GM13976 (cell line): ENCODE data around the gene RASL11A.
"Not testable (repeated sequence)": the region's sequence is repeated elsewhere in the genome, so short reads cannot be mapped to it uniquely, and the experiment has no call there.

Source experiments
- DNase-seq: peaks from one replicate; pipeline ENCODE4 v3.0.0; 2012; ENCODE audit warnings: low spot score
- in situ Hi-C: fragments of 300-500 bp; cut with MboI; formaldehyde crosslinking; loops from one replicate; pipeline ENCODE4 v1.12.0; 2022; ENCODE audit warnings: low sequenced_read_pairs, mixed read lengths, inconsistent platforms; ENCODE audit not compliant: unreplicated experiment
- TF ChIP-seq, protein P1 (sequence below): IDR thresholded peaks from 2 replicates; pipeline ENCODE4 v1.5.1; 2012; ENCODE audit warnings: borderline replicate concordance, mild to moderate bottlenecking; ENCODE audit not compliant: insufficient read depth; ENCODE audit errors: extremely low read depth, missing control alignments, control extremely low read depth

The RASL11A gene, protein sequence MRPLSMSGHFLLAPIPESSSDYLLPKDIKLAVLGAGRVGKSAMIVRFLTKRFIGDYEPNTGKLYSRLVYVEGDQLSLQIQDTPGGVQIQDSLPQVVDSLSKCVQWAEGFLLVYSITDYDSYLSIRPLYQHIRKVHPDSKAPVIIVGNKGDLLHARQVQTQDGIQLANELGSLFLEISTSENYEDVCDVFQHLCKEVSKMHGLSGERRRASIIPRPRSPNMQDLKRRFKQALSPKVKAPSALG

GRCh38 chr13:27270594-27271520, at the start of gene RASL11A:
TSS of gene RASL11A (plus strand) at chr13:27270830. CDS start at chr13:27270945, 115 bp downstream.
- DNase-seq, result peak; percentile 90
- in situ Hi-C loops, result loop anchor here (10.0 kb wide), 1 partner anchor 286 kb away; no protein-coding TSS in a partner anchor
- TF ChIP-seq, protein P1, sequence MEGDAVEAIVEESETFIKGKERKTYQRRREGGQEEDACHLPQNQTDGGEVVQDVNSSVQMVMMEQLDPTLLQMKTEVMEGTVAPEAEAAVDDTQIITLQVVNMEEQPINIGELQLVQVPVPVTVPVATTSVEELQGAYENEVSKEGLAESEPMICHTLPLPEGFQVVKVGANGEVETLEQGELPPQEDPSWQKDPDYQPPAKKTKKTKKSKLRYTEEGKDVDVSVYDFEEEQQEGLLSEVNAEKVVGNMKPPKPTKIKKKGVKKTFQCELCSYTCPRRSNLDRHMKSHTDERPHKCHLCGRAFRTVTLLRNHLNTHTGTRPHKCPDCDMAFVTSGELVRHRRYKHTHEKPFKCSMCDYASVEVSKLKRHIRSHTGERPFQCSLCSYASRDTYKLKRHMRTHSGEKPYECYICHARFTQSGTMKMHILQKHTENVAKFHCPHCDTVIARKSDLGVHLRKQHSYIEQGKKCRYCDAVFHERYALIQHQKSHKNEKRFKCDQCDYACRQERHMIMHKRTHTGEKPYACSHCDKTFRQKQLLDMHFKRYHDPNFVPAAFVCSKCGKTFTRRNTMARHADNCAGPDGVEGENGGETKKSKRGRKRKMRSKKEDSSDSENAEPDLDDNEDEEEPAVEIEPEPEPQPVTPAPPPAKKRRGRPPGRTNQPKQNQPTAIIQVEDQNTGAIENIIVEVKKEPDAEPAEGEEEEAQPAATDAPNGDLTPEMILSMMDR, result peak; percentile 92

DNA sequence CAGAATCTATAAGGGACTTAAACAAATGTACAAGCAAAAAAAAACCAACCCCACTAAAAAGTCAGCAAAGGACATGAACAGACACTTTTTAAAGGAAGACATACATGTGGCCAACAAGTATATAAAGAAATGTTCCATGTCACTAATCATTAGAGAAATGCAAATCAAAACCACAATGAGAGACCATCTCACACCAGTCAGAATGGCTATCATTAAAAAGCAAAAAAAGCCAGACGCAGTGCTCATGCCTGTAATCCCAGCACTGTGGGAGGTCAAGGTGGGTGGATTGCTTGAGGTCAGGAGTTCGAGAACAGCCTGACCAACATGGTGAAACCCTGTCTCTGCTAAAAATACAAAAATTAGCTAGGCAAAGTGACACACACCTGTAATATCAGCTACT, 48.5 kb upstream of the RASL11A start:
- DNase-seq, in situ Hi-C loops: not testable (repeated sequence)

GRCh38 chr13:27226991-27227390, 43.6 kb upstream of the RASL11A start:
- no peak for DNase-seq
- TF ChIP-seq, protein P1, result no peak
- in situ Hi-C loops, result no loop called here

DNA sequence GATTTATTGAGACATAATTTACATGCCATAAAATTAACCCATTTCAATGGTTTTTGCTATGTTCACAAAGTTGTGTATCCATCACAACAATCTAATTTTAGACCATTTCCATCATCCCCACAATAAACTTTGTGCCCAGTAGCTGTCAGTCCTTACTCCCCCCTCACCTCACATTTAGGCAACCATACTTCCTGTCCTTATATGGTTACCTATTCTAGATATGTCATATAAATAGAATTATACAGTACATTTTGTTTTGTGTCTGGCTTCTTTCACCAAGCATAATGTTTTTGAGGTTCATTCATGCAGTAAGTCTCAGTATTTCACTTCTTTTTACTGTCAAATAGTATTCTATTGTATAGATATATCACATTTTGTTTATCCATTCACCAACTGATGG, 42.5 kb upstream of the RASL11A start:
- in situ Hi-C loops, result no loop called here
- DNase-seq, result no peak
- TF ChIP-seq, protein P1, result no peak

DNA sequence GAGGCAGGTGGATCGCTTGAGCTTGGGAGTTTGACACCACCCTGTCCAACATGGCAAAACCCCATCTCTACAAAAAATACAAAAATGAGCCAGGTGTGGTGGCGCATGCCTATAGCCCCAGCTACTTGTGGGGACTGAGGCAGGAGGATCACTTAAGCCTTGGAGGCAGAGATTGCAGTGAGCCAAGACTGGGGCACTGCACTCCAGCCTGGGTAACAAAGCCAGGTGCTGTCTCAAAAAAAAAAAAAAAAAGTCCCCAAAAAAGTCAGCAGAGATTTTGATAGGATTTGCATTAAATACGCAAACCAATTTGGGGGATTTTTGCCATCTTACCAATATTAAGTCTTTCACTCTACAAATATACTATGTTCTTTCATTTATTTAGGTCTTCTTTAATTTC, 41.0 kb upstream of the RASL11A start:
- in situ Hi-C loops, result no loop called here
- TF ChIP-seq, protein P1, result no peak
- DNase-seq, result no peak

DNA sequence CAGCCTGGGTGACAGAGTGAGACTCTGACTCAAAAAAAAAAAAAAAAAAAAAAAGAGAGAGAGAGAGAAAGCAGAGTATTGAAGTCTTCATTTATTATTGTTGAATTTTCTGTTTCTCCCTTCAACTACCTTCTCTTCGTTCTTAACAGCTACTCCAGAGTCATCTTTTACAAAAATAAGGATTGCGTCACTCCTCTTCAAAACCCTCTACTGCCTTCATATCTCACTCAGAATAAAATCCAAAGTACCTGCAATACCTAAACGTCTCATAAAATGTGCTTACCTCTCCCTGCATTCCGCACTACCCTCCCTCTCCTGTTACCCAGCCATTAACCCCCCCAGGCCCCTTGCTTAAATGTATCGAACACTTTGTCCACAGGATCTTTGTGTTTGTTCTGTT, 36.7 kb upstream of the RASL11A start:
- in situ Hi-C loops, result no loop called here
- no peak for DNase-seq
- TF ChIP-seq, protein P1, result no peak

GRCh38 chr13:27236478-27236877, 34.2 kb upstream of the RASL11A start:
- no peak for DNase-seq
- in situ Hi-C loops, result no loop called here
- TF ChIP-seq, protein P1, result no peak
